Effector memory CD4-positive, alpha-beta T cell (primary cell): ENCODE data around the gene PCGF3.

Experiments
- DNase-seq, 3 donors: peaks; one replicate each; pipeline ENCODE4 v3.0.0-alpha.2; 2020
- H3K27ac ChIP-seq: 2 replicates; pipeline ENCODE4 v1.7.0; 2013; ENCODE audit warnings: mild to moderate bottlenecking, low read length, moderate library complexity; ENCODE audit not compliant: insufficient read depth, poor library complexity, severe bottlenecking
- H3K27me3 ChIP-seq: replicated peaks from 2 replicates; pipeline ENCODE4 v1.7.0; 2013; ENCODE audit warnings: mild to moderate bottlenecking, low read length; ENCODE audit not compliant: insufficient read depth, control insufficient read depth, poor library complexity, severe bottlenecking
- H3K36me3 ChIP-seq: 2 replicates; pipeline ENCODE4 v1.7.0; 2013; ENCODE audit warnings: mild to moderate bottlenecking, low read length, moderate library complexity; ENCODE audit not compliant: control insufficient read depth, insufficient read depth
- H3K4me1 ChIP-seq: 2 replicates; pipeline ENCODE4 v1.7.0; 2013; ENCODE audit warnings: low read length, mild to moderate bottlenecking; ENCODE audit not compliant: control insufficient read depth, insufficient read depth, poor library complexity, severe bottlenecking
- H3K4me3 ChIP-seq: 2 replicates; pipeline ENCODE4 v1.7.0; 2013; ENCODE audit warnings: low read length, low read depth, mild to moderate bottlenecking; ENCODE audit not compliant: insufficient read depth, poor library complexity, severe bottlenecking
- H3K9me3 ChIP-seq: 2 replicates; pipeline ENCODE4 v1.7.0; 2013; ENCODE audit warnings: mild to moderate bottlenecking, low read length, moderate library complexity; ENCODE audit not compliant: control insufficient read depth

The PCGF3 gene

DNA sequence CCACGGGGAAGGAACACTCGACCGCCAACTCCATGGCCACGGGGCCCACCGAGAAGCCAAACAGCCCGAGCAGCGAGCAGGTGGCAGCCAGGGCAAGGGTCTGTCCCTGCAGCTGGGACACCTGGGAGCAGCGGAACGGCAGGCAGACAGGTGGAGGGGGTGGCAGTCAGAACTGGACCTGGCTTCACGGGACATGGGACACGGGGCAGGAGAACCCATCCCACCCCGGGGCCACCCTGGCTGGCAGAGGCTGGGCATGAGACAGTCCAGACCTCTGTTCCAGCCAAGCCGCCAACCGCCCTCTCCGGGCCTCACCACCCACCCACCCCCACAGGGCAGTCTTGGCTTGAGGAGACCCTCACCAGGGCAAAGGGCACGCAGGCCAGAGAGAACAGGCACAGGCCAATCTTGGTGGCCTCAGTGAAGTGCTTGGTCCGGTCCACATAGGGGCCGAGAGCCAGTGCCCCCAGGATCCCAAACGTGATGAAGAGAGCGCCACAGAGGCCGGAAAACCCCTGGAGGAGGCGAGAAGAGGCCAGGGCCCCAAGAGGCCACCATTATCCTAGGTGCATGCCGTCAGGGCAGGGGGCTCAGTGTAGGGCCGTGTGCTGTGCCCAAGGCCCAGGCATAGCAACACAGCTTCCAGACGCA is 22.3 kb upstream of the PCGF3 start:
- H3K4me1 ChIP-seq = peaks cover 8% of the 10 kb centered on the region

GRCh38 chr4:683982-684622 is 21.5 kb upstream of the PCGF3 start:
- H3K36me3 ChIP-seq = no peaks in the 10 kb centered on the region
- H3K4me3 ChIP-seq = no peak overlapping the region
- DNase-seq = no peak
- no peak overlapping the region for H3K27ac ChIP-seq
- peaks cover 8% of the 10 kb centered on the region for H3K4me1 ChIP-seq
- no peaks in the 10 kb centered on the region for H3K27me3 ChIP-seq
- H3K9me3 ChIP-seq = no peaks in the 10 kb centered on the region

More for the DNA sequence above, 22.3 kb upstream of the PCGF3 start:
- no peaks in the 10 kb centered on the region for H3K27me3 ChIP-seq
- no peak overlapping the region for H3K27ac ChIP-seq
- no peak overlapping the region for H3K4me3 ChIP-seq
- no peak for DNase-seq
- no peaks in the 10 kb centered on the region for H3K9me3 ChIP-seq
- H3K36me3 ChIP-seq = no peaks in the 10 kb centered on the region

DNA sequence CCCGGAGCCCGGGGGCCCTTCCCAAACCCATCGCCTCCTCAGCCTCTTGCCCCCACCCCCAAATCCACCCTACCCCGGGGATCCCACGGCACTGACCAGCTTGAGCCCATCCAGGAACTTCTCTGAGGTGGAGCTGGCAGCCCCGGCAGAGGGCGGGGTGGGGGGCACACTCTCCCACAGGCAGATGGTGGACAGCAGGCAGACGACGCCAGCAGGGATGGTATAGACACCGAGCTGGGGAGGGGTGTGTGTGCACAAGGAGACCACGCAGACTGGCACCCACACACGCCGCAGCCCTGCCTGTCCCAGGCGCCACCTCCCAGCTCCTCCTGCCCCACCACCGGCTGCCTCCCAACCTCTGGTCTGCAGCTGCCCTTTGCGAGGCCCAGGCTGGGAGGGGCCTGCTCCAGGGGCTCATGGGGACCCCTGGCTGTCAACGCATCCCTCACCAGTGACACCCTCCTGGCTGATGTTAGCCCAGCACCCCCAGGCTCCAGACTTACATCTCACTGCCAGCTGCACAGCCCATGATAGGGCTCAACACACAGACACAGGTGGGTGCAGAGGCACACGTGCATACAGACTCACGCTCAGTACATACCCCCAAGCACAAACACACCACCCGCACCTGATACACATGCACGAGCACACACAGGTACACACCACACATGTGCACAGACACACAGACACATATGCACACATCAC is 20.9 kb upstream of the PCGF3 start:
- no peaks in the 10 kb centered on the region for H3K27me3 ChIP-seq
- DNase-seq = no peak

GRCh38 chr4:685679-686412 is 19.8 kb upstream of the PCGF3 start:
- Histone ChIP-seq H3K27me3 (no peaks in the 10 kb centered on the region), H3K4me1 (peaks cover 4% of the 10 kb centered on the region), H3K4me3 (no peak overlapping the region), H3K36me3 (no peaks in the 10 kb centered on the region), H3K27ac (no peak overlapping the region), H3K9me3 (no peaks in the 10 kb centered on the region)
- DNase-seq = no peak

More for the DNA sequence above, 20.9 kb upstream of the PCGF3 start:
- Histone ChIP-seq H3K9me3 (no peaks in the 10 kb centered on the region), H3K4me3 (no peak overlapping the region), H3K4me1 (peaks cover 8% of the 10 kb centered on the region), H3K36me3 (no peaks in the 10 kb centered on the region), H3K27ac (no peak overlapping the region)

DNA sequence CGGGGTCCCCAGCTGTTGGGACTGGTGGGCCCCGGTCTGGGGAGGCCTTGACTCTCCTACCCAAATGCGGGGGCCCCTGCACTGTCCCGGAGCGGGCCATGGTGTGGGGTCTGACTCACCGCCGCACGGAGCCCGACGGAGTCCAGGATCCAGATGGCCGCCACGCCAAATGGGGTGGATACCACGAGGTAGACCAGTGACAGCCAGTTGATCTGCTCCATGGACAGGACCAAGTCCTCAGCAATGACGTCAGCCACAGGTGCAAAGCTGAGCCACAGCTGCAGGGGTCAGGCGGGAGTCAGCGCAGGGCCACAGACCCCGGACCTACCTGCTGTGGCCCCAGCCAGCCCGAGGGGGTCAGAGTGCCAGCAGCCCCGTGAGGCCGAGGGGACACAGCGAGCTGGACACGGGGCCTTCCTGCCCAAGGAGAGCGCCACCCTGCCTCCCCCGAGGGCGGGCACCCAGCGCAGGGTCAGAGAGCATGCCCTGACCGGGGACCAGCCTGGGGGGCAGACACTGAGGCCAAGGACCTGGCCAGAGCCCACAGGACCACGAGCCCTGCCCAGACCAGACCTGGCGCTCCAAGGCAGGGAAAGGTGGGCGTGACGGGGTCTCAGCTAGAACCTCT is 19.1 kb upstream of the PCGF3 start:
- Histone ChIP-seq H3K27ac (no peak overlapping the region), H3K27me3 (no peaks in the 10 kb centered on the region), H3K4me1 (no peaks in the 10 kb centered on the region), H3K4me3 (no peak overlapping the region), H3K9me3 (no peaks in the 10 kb centered on the region), H3K36me3 (no peaks in the 10 kb centered on the region)
- DNase-seq = no peak

- no peak for DNase-seq
- Histone ChIP-seq H3K27ac (no peak overlapping the region), H3K36me3 (no peaks in the 10 kb centered on the region), H3K9me3 (no peaks in the 10 kb centered on the region), H3K4me1 (no peaks in the 10 kb centered on the region), H3K27me3 (no peaks in the 10 kb centered on the region), H3K4me3 (no peak overlapping the region)
Observed at GRCh38 chr4:687048-687970, 18.3 kb upstream of the PCGF3 start.

- H3K27me3 ChIP-seq = no peaks in the 10 kb centered on the region
- DNase-seq = no peak
- no peaks in the 10 kb centered on the region for H3K36me3 ChIP-seq
- peak overlapping the region; percentile 32 for H3K4me3 ChIP-seq
- H3K4me1 ChIP-seq = no peaks in the 10 kb centered on the region
- H3K27ac ChIP-seq = no peak overlapping the region
- no peaks in the 10 kb centered on the region for H3K9me3 ChIP-seq
Observed at GRCh38 chr4:687971-688853, 17.4 kb upstream of the PCGF3 start.

DNA sequence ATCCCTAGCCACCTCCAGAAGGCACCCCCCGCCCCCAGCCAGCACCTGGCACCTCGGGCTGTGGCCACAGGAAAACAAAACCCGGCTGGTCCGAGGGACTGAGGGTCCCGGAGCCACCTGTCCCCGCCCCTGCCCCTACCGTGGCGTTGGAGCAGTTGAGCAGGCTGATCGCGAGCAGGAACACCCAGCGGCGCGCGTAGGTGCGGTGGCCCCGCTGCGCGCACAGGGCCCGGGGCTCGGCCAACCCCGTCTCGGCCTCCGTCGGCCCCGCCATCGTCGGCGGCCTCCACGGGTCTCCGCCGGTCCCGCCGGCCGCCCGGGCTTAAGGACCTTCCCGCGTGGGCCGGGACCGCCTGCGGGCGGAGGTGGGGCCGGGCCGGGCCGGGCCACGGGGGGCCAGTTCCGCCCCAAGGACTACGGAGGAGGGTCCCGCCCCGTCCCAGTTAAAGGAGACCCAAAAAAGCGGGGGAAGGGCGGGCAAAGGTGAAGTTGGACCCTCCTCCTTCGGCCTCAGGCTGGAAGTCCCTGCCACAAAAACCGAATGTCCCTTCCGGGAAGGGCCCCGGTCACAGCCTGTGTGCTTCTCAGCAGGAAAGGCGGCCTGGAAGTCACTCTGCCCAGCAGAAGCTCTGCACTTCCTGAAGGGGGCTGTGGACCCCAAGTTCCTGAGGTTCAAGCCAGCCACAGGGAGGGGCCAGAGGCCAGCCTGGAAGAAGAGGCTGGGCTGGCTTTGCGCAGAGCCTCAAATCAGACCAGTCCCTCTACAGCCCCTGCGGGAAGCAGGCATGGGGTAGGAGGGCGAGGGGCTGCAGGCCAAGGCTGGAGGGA is 16.6 kb upstream of the PCGF3 start, which contains the start of gene SLC49A3:
SLC49A3 (minus strand) TSS at position 298 of the 828 bp plus-strand sequence; CDS start at position 274, 24 bp downstream.
- H3K27ac ChIP-seq = no peak within 1 kb of the TSS

More for the DNA sequence above, 16.6 kb upstream of the PCGF3 start, which contains the start of gene SLC49A3:
- no peak for DNase-seq
- Histone ChIP-seq H3K36me3 (no peaks in the 10 kb centered on the region), H3K4me3 (peak within 1 kb of the TSS; percentile 32), H3K9me3 (no peaks in the 10 kb centered on the region), H3K27me3 (no peaks in the 10 kb centered on the region), H3K4me1 (no peaks in the 10 kb centered on the region)
